GM18505 (cell line): ENCODE results near the gene ZNF587B.
"Not testable (repeated sequence)": the region's sequence is repeated elsewhere in the genome, so short reads cannot be mapped to it uniquely, and the experiment has no call there.

ENCODE experiments used
- ATAC-seq: cut with Tn5 transposase; IDR thresholded peaks from one replicate; pipeline ENCODE4 v1.9.1; 2021; ENCODE audit not compliant: unreplicated experiment
- POLR2A ChIP-seq: IDR thresholded peaks from 4 replicates; pipeline ENCODE4 v1.6.1; 2011; ENCODE audit warnings: borderline replicate concordance; ENCODE audit not compliant: insufficient read depth, insufficient read length; ENCODE audit errors: extremely low read depth

Gene ZNF587B

GRCh38 chr19:57830071-57830602 is at the start of gene ZNF587B:
TSS of gene ZNF587B (plus strand) at chr19:57830299. CDS start at chr19:57830529, 230 bp downstream.
- TF ChIP-seq POLR2A: no peak
- no peak for ATAC-seq

GRCh38 chr19:57786286-57786685 is 43.8 kb upstream of the ZNF587B start:
- ATAC-seq: no peak
- no peak for TF ChIP-seq POLR2A

GRCh38 chr19:57786906-57787305 is 43.2 kb upstream of the ZNF587B start:
- no peak for ATAC-seq
- no peak for TF ChIP-seq POLR2A

- TF ChIP-seq POLR2A: no peak
- ATAC-seq: no peak
Measured at GRCh38 chr19:57788114-57788692, 41.9 kb upstream of the ZNF587B start.

GRCh38 chr19:57789288-57789687 is 40.8 kb upstream of the ZNF587B start:
- no peak for TF ChIP-seq POLR2A
- ATAC-seq: no peak

- not testable (repeated sequence) for ATAC-seq
Measured at GRCh38 chr19:57796580-57796979, 33.5 kb upstream of the ZNF587B start.

GRCh38 chr19:57800696-57801095 is 29.4 kb upstream of the ZNF587B start:
- TF ChIP-seq POLR2A: no peak
- no peak for ATAC-seq

GRCh38 chr19:57802269-57802668 is 27.8 kb upstream of the ZNF587B start:
- no peak for ATAC-seq
- TF ChIP-seq POLR2A: no peak

GRCh38 chr19:57803265-57803593 is 26.9 kb upstream of the ZNF587B start:
- no peak for ATAC-seq
- TF ChIP-seq POLR2A: no peak

- no peak for ATAC-seq
- TF ChIP-seq POLR2A: no peak
Measured at GRCh38 chr19:57803594-57804325, 26.3 kb upstream of the ZNF587B start.

GRCh38 chr19:57807541-57807940 is 22.6 kb upstream of the ZNF587B start:
- TF ChIP-seq POLR2A: no peak
- no peak for ATAC-seq

GRCh38 chr19:57810410-57811295 is 19.4 kb upstream of the ZNF587B start:
- not testable (repeated sequence) for ATAC-seq

- ATAC-seq: no peak
- TF ChIP-seq POLR2A: no peak
Measured at GRCh38 chr19:57812226-57812625, 17.9 kb upstream of the ZNF587B start.

GRCh38 chr19:57812975-57813820 is 16.9 kb upstream of the ZNF587B start:
- not testable (repeated sequence) for ATAC-seq
